HG03025 (cell line): ENCODE measurements around the gene RFC2.
"Not testable (repeated sequence)": the region's sequence is repeated elsewhere in the genome, so short reads cannot be mapped to it uniquely, and the experiment has no call there.

ENCODE experiments used
- ATAC-seq: cut with Tn5 transposase; IDR thresholded peaks from one replicate; pipeline ENCODE4 v1.9.1; 2021; ENCODE audit warnings: mild to moderate bottlenecking, moderate library complexity; ENCODE audit not compliant: unreplicated experiment, low FRiP score

RFC2 gene

DNA sequence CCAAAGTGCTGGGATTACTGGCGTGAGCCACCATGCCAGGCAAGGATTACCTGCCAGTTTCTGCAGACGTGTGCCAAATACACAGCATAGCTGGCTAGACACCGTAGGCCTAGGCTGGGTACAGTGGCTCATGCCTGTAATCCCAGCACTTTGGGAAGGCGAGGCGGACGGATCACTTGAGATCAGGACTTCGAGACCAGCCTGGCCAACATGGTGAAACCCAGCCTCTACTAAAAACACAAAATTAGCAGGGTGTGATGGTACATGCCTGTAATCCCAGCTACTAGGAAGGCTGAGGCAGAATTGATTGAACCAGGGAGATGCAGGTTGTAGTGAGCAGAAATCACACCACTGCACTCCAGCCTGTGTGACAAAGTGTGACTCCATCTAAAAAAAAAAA is 868 bp downstream of the RFC2 start:
- no peak for ATAC-seq

- no peak for ATAC-seq
Observed at GRCh38 chr7:74252893-74253292, 1.3 kb downstream of the RFC2 start.

GRCh38 chr7:74249058-74249457 is 5.1 kb downstream of the RFC2 start:
- not testable (repeated sequence) for ATAC-seq

- no peak for ATAC-seq
Observed at GRCh38 chr7:74248156-74248555, 6.0 kb downstream of the RFC2 start.

DNA sequence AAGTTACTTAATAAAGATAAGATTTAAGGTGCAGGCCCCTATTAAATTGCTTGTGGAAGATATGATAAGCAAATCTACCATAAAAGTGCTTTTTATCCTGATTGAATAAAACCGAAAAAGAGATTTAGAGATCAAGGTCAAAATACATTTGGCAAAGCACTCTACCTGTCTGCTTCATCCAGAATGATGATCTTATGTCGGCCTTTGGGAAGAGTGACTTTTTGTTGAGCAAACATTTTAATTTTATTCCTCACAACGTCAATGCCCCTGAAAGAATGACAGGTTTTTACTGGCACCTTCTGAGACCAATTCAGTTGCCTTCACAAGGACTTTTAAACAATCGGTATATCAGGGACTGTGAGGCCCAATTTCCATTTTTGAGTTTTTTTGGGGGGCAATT is 7.7 kb downstream of the RFC2 start:
- no peak for ATAC-seq

DNA sequence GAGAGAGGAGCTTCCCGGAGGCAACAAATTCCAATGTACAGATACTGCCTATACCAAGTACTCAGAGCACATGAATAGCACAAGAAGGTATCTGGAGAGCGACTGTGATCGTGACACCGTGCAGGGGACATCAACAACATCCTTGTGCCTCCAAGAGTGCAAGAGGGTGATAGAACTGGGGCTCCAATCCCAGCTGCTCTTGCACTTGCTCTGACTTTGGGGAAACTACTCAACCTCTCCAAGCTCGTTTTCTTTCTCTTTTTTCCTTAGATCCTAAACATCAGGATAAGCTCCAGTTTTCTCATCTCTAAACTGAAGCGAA is 12.1 kb downstream of the RFC2 start:
- no peak for ATAC-seq

GRCh38 chr7:74240482-74240881 is 13.7 kb downstream of the RFC2 start:
- no peak for ATAC-seq

- no peak for ATAC-seq
Observed at GRCh38 chr7:74236284-74236683, 17.9 kb downstream of the RFC2 start.

DNA sequence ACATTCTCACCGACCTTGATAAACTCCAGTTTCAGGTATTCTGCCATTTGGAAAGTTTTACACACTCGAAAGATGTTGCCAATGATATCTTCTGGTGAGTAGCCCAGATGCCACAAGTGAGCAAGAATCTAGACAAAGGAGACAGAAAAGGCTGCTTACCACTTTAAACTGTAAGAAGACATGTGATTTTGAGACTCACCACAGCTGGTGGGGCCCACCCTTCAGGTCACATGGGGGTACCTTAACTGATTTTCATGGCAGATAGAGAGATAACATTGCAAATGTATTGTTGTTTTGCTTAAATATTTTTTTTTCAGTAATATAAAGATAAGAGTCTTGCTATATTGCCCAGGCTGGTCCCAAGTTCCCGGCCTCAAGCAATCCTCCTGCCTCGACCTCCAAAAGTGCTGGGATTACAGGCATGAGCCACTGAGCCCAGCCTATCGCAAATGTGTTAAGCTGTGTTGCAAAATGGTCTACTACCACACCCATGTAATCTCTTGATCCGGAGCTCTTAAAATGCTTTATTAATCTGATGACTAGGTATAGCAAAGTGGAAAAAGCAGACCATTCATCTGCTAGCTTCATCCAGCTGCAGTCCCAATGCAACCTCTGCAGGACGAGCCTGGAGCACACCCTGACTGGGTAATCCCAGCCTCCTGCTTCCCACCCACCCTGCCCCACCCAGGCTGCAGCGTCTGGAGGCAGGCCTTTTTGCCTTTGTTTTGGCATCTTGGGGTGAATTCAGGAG is 18.5 kb downstream of the RFC2 start:
- no peak for ATAC-seq

DNA sequence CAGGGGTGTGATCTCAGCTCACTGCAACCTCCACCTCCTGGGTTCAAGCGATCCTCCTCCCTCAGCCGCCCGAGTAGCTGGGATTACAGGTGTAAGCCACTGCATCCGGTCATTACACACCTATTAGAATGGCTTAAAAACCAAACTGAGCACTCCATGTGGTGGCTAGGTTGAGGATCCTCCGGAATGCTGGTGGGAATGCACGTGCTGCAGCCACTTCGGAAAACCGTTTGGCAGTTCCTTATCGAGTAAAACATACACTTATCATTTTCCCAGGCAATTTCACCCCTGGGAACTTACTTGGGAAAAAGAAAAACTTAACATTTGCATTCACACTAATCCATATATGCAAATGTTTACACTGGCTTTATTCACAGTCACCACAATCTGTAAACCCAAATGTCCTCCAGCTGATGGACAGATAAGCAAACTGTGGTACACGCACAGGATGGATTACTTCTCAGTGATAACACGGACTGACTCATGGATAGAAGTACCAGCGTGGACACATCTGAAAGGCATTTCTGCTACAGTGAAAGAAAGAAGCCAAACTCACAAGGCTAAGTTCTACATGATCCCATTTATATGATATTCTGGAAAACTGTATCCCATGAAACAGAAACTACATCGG is 20.4 kb downstream of the RFC2 start:
- no peak for ATAC-seq

- ATAC-seq: peak; percentile 63
Observed at GRCh38 chr7:74231232-74231590, 23.0 kb downstream of the RFC2 start.

- no peak for ATAC-seq
Observed at GRCh38 chr7:74230446-74231231, 23.6 kb downstream of the RFC2 start.

- no peak for ATAC-seq
Observed at GRCh38 chr7:74228951-74229900, 25.0 kb downstream of the RFC2 start.

GRCh38 chr7:74226633-74227032 is 27.6 kb downstream of the RFC2 start:
- no peak for ATAC-seq

DNA sequence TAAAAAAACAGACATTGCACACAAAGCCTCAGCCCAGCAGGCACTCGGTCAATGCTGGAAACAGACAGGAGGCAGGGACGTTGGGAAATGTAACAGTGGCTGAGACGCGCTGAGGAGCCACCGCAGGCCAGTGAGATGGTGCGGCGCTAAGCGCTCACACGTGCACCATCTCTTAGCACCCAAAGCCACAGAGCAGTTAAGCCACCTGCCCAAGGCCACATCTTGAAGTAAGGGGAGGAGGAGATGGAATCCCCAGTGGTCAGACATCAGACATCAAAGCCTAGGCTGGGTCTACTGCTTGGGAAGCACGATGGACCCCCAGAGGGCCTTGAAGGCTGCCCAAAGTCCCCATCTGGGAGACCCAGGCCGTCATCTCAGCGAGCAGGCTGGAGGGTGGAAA is 28.8 kb downstream of the RFC2 start:
- ATAC-seq: no peak

DNA sequence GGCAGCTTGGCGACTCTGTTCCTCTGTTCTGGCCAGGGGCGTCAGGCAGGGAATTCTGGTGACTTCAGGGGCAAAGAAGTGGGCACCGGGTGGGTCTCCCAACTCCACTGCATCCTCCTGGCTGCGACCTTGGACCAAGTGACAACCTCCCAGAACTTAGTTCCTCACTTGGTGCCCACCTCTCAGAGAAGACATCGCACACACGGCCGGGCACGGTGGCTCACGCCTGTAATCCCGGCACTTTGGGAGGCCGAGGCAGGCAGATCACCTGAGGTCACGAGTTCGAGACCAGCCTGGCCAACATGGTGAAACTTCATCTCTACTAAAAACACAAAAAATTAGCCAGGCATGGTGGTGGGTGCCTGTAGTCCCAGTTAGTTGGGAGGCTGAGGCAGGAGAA is 29.3 kb downstream of the RFC2 start:
- not testable (repeated sequence) for ATAC-seq

GRCh38 chr7:74224511-74224832 is 29.7 kb downstream of the RFC2 start:
- no peak for ATAC-seq

GRCh38 chr7:74223711-74224510 is 30.3 kb downstream of the RFC2 start:
- no peak for ATAC-seq

DNA sequence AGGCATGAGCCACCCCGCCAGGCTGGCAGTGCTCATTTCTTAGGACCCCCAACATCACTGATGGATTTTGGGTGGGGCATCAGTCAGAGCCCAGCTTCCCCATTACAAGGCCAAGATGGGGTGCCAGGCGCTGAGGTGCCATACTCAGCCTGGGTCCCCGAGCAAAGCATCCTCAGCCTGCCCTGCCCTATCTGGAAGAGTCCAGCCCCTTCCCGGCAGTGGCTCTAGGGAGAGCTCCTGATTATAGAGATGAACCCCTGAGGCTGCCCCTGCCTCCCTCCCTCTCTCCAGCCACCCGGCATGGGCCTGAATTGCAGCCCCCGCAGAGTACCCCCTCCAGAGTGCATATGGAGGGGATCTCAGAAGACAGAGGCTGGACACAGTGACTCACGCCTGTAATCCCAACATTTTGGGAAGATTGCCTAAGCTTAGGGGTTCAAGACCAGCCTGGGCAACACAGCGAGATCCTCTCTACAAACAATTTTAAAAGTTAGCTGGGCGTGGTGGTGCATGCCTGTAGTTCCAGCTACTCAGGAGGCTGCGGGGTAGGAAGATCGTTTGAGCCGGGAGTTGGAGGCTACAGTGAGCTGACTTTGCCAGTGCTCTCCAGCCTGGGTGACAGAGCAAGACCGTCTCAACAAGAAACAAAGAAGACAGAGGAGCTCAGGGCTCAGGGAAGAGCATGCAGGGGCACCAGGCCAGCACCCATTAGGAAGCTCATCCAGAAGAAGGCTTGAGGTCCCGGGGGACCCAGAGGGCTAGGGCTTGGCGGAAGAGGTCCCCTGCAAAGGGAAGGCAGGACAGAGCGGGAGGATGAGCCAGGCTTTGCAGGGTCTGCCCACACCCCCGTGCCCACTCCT is 31.1 kb downstream of the RFC2 start:
- ATAC-seq: no peak
